ENCODE measurements around the gene PFKFB3.

Gene PFKFB3

GRCh38 chr10:6223981-6224380, 21.2 kb downstream of the PFKFB3 start:
- no peaks in the 10 kb centered on the region for H3K79me2 ChIP-seq (ENCODE audit: insufficient read depth, low read length)

GRCh38 chr10:6224781-6225180, 22.0 kb downstream of the PFKFB3 start:
- Histone ChIP-seq H3F3A (ENCODE audit: insufficient read depth) (no peaks in the 10 kb centered on the region), H3K9ac (ENCODE audit: low read length) (no peak overlapping the region), H3K4me3 (ENCODE audit: insufficient read depth, low read length, poor library complexity, severe bottlenecking) (no peak overlapping the region), H3K36me3 (ENCODE audit: low read length) (no peaks in the 10 kb centered on the region), H3K9me3 (ENCODE audit: insufficient read depth, low read length) (no peaks in the 10 kb centered on the region), H3K9me2 (replicated peaks; ENCODE audit: insufficient read depth, low read length) (no peaks in the 10 kb centered on the region), H4K20me1 (ENCODE audit: low read depth, low read length) (no peaks in the 10 kb centered on the region), H2AFZ (ENCODE audit: low read depth, low read length, severe bottlenecking) (no peak overlapping the region), H3K27ac (ENCODE audit: low read depth, low read length) (no peak overlapping the region), H3K4me2 (ENCODE audit: low read depth, low read length, poor library complexity, severe bottlenecking) (no peak overlapping the region), H3K79me2 (ENCODE audit: insufficient read depth, low read length) (no peaks in the 10 kb centered on the region), H3K27me3 (ENCODE audit: low read length) (no peaks in the 10 kb centered on the region)
- no peak for TF ChIP-seq EZH2phosphoT487 (conservative IDR thresholded peaks at IDR 0.05; ENCODE audit: low read length)
- TF ChIP-seq CTCF (IDR thresholded peaks at IDR 0.05; ENCODE audit: insufficient read depth, low read length, poor library complexity, severe bottlenecking): no peak

More at GRCh38 chr10:6223981-6224380, 21.2 kb downstream of the PFKFB3 start:
- H3K27me3 ChIP-seq (ENCODE audit: low read length): no peaks in the 10 kb centered on the region
- H3K9ac ChIP-seq (ENCODE audit: low read length): no peak overlapping the region
- H3K36me3 ChIP-seq (ENCODE audit: low read length): 0 out of 2 replicates have a peak, but pooled peaks cover 3% of the 10 kb centered on the region
- H3K9me3 ChIP-seq (ENCODE audit: insufficient read depth, low read length): no peaks in the 10 kb centered on the region
- H3K4me2 ChIP-seq (ENCODE audit: low read depth, low read length, poor library complexity, severe bottlenecking): no peak overlapping the region
- TF ChIP-seq CTCF (IDR thresholded peaks at IDR 0.05; ENCODE audit: insufficient read depth, low read length, poor library complexity, severe bottlenecking): no peak
- no peak for TF ChIP-seq EZH2phosphoT487 (conservative IDR thresholded peaks at IDR 0.05; ENCODE audit: low read length)
- H3K9me2 ChIP-seq (replicated peaks; ENCODE audit: insufficient read depth, low read length): no peaks in the 10 kb centered on the region
- no peak overlapping the region for H3K4me3 ChIP-seq (ENCODE audit: insufficient read depth, low read length, poor library complexity, severe bottlenecking)
- H3F3A ChIP-seq (ENCODE audit: insufficient read depth): no peaks in the 10 kb centered on the region
- no peaks in the 10 kb centered on the region for H4K20me1 ChIP-seq (ENCODE audit: low read depth, low read length)
- H2AFZ ChIP-seq (ENCODE audit: low read depth, low read length, severe bottlenecking): no peak overlapping the region
- H3K27ac ChIP-seq (ENCODE audit: low read depth, low read length): no peak overlapping the region

- Histone ChIP-seq H3K4me2 (ENCODE audit: low read depth, low read length, poor library complexity, severe bottlenecking) (no peak overlapping the region), H3K36me3 (ENCODE audit: low read length) (no peaks in the 10 kb centered on the region), H4K20me1 (ENCODE audit: low read depth, low read length) (no peaks in the 10 kb centered on the region), H3K79me2 (ENCODE audit: insufficient read depth, low read length) (no peaks in the 10 kb centered on the region), H3F3A (ENCODE audit: insufficient read depth) (no peaks in the 10 kb centered on the region), H3K27me3 (ENCODE audit: low read length) (no peaks in the 10 kb centered on the region), H3K9me2 (replicated peaks; ENCODE audit: insufficient read depth, low read length) (no peaks in the 10 kb centered on the region), H3K9ac (ENCODE audit: low read length) (no peak overlapping the region), H3K9me3 (ENCODE audit: insufficient read depth, low read length) (no peaks in the 10 kb centered on the region), H3K4me3 (ENCODE audit: insufficient read depth, low read length, poor library complexity, severe bottlenecking) (no peak overlapping the region), H2AFZ (ENCODE audit: low read depth, low read length, severe bottlenecking) (no peak overlapping the region), H3K27ac (ENCODE audit: low read depth, low read length) (no peak overlapping the region)
- no peak for TF ChIP-seq CTCF (IDR thresholded peaks at IDR 0.05; ENCODE audit: insufficient read depth, low read length, poor library complexity, severe bottlenecking)
- TF ChIP-seq EZH2phosphoT487 (conservative IDR thresholded peaks at IDR 0.05; ENCODE audit: low read length): no peak
These were observed 22.6 kb downstream of the PFKFB3 start for GRCh38 chr10:6225263-6225814.

Data from SU-DHL-6 (cell line).